ENCODE results near the gene FSCB. TPM values are rescaled to one million over a fixed set of nuclear protein-coding genes. Genes with fewer than 3 reads are reported as not detected.
"Not testable (repeated sequence)": the region's sequence is repeated elsewhere in the genome, so short reads cannot be mapped to it uniquely, and the experiment has no call there.

The FSCB gene, protein sequence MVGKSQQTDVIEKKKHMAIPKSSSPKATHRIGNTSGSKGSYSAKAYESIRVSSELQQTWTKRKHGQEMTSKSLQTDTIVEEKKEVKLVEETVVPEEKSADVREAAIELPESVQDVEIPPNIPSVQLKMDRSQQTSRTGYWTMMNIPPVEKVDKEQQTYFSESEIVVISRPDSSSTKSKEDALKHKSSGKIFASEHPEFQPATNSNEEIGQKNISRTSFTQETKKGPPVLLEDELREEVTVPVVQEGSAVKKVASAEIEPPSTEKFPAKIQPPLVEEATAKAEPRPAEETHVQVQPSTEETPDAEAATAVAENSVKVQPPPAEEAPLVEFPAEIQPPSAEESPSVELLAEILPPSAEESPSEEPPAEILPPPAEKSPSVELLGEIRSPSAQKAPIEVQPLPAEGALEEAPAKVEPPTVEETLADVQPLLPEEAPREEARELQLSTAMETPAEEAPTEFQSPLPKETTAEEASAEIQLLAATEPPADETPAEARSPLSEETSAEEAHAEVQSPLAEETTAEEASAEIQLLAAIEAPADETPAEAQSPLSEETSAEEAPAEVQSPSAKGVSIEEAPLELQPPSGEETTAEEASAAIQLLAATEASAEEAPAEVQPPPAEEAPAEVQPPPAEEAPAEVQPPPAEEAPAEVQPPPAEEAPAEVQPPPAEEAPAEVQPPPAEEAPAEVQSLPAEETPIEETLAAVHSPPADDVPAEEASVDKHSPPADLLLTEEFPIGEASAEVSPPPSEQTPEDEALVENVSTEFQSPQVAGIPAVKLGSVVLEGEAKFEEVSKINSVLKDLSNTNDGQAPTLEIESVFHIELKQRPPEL
- under 1 TPM in 1 of 4 donors, not detected in 3; 0.01 TPM for polyA plus RNA-seq
- long read RNA-seq, donor 1: 0 reads
- long read RNA-seq, donor 2: 0 reads
- long read RNA-seq, donor 3: 0 reads
- long read RNA-seq, donor 4: 0 reads
- long read RNA-seq, donor 5: 0 reads
- long read RNA-seq, donor 6: 0 reads
- long read RNA-seq, donor 7: 0 reads
- long read RNA-seq, donor 8: 0 reads
- long read RNA-seq, donor 9: 0 reads
- long read RNA-seq, donor 10: 0 reads

DNA sequence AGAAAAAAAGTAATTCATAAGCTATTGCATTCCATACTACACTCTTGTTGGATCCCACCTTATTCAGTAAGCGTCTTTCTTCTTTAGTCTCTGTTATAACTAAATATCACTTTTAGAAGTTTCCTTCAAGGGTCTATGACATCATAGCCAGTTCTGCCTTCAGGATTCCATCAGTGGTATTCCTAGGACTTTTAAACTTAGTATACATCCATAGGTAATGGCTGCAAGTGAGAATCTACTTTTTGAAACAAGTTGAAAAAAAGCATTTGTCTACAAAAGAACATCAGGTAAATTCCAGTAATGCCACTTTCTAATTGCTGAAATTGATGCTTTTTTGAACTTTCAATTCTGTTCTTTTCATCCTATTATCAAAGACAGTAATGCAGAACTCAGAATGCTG lies at the start of gene FSCB:
Gene FSCB (minus strand): TSS at position 101 of the 400 bp plus-strand sequence. CDS start 296 bp downstream, outside the sequence.
- Histone ChIP-seq H3K36me3 (ENCODE audit: control insufficient read depth in 3 of 3, insufficient read depth in 2 of 3, low read depth in 1 of 3, low read length in 3 of 3) (no peaks in the 10 kb centered on the region), H3K27me3 (ENCODE audit: control insufficient read depth in 3 of 3, insufficient read depth in 3 of 3, low read length in 3 of 3) (no peaks in the 10 kb centered on the region), H3K4me1 (ENCODE audit: control insufficient read depth in 3 of 3, insufficient read depth in 2 of 3, low read depth in 1 of 3, low read length in 2 of 3) (no peaks in the 10 kb centered on the region), H3K4me3 (ENCODE audit: low read depth in 1 of 3, low read length in 3 of 3) (no peak within 1 kb of the TSS), H3K9me3 (ENCODE audit: control insufficient read depth in 2 of 2, insufficient read depth in 1 of 2, low read depth in 1 of 2, low read length in 1 of 2) (no peaks in the 10 kb centered on the region), H3K27ac (ENCODE audit: low read depth in 1 of 3, low read length in 2 of 3) (no peak within 1 kb of the TSS)
- DNase-seq: no peak
- no peak for FAIRE-seq
- WGBS, 3 donors: 86 to 100% (median 96%) methylated on average over 1 of the region's 1 CpG

DNA sequence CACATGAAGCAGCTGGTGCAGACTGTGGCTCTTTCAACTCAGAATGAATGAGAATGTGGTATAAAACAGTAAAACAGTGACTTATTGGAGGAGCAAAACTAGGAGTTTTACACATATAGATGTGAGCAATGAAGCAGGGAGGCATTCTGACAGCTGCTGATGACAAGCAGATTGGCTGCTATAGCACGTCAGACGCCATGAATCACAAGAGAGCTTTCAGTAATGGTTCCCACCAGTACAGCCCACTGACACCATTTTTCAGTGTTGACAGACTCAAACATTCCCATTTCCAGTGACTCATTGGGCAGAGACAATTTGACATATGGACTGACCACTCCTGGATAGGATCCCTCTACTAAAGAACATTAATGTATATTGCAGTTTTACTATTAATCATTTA lies 24.6 kb upstream of the FSCB start:
- 76 to 81% (median 81%) methylated on average over 2 of the region's 2 CpGs for WGBS, 3 donors

DNA sequence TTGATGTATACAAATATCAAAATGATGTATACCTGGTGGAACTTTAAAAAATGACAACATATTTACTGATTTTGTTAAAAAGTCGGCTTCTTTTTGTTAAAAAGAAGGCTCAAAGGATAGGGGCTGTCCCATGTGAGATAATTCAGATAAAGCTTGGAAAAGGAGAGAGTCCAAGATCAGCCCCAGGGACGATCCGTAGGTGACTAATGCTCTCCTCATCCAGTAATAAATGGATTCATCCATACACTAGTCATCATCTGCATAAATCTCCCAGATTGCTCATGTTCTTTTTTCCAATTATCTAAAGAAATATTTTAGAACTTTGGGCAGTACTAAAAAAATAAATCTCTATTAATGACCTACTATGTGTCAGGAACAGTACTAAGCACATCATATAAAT lies 23.4 kb upstream of the FSCB start:
- Histone ChIP-seq H3K4me1 (ENCODE audit: control insufficient read depth in 3 of 3, insufficient read depth in 2 of 3, low read depth in 1 of 3, low read length in 2 of 3) (no peaks in the 10 kb centered on the region), H3K36me3 (ENCODE audit: control insufficient read depth in 3 of 3, insufficient read depth in 2 of 3, low read depth in 1 of 3, low read length in 3 of 3) (no peaks in the 10 kb centered on the region), H3K4me3 (ENCODE audit: low read depth in 1 of 3, low read length in 3 of 3) (no peak overlapping the region), H3K9me3 (ENCODE audit: control insufficient read depth in 2 of 2, insufficient read depth in 1 of 2, low read depth in 1 of 2, low read length in 1 of 2) (no peaks in the 10 kb centered on the region), H3K27me3 (ENCODE audit: control insufficient read depth in 3 of 3, insufficient read depth in 3 of 3, low read length in 3 of 3) (no peaks in the 10 kb centered on the region), H3K27ac (ENCODE audit: low read depth in 1 of 3, low read length in 2 of 3) (no peak overlapping the region)
- WGBS, 3 donors: 66 to 76% (median 69%) methylated on average over 3 of the region's 3 CpGs
- no peak for FAIRE-seq
- no peak for DNase-seq

More for the DNA sequence above, 24.6 kb upstream of the FSCB start:
- Histone ChIP-seq H3K9me3 (ENCODE audit: control insufficient read depth in 2 of 2, insufficient read depth in 1 of 2, low read depth in 1 of 2, low read length in 1 of 2) (no peaks in the 10 kb centered on the region), H3K27me3 (ENCODE audit: control insufficient read depth in 3 of 3, insufficient read depth in 3 of 3, low read length in 3 of 3) (no peaks in the 10 kb centered on the region), H3K27ac (ENCODE audit: low read depth in 1 of 3, low read length in 2 of 3) (no peak overlapping the region), H3K36me3 (ENCODE audit: control insufficient read depth in 3 of 3, insufficient read depth in 2 of 3, low read depth in 1 of 3, low read length in 3 of 3) (no peaks in the 10 kb centered on the region), H3K4me3 (ENCODE audit: low read depth in 1 of 3, low read length in 3 of 3) (no peak overlapping the region), H3K4me1 (ENCODE audit: control insufficient read depth in 3 of 3, insufficient read depth in 2 of 3, low read depth in 1 of 3, low read length in 2 of 3) (no peaks in the 10 kb centered on the region)
- no peak for DNase-seq
- no peak for FAIRE-seq

DNA sequence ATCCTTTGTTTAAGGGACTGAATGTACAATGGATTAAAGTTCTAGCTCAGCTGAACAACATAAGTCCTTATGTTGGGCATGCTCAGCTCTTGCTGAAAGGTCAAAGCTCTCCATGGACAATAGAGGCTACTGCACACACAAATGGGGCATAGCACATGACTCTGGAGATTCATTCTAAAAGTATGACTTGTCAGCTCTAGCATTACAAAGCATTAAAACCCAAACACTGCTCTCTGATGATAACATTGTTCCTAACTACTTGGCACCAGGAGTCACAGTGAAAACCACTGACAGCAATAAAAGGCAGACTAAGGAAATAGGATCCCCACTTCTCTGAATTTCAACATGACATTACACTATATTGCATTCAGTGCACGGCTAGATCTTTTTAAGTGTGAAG lies 21.9 kb upstream of the FSCB start:
- Histone ChIP-seq H3K9me3 (ENCODE audit: control insufficient read depth in 2 of 2, insufficient read depth in 1 of 2, low read depth in 1 of 2, low read length in 1 of 2) (no peaks in the 10 kb centered on the region), H3K4me3 (ENCODE audit: low read depth in 1 of 3, low read length in 3 of 3) (no peak overlapping the region), H3K4me1 (ENCODE audit: control insufficient read depth in 3 of 3, insufficient read depth in 2 of 3, low read depth in 1 of 3, low read length in 2 of 3) (no peaks in the 10 kb centered on the region), H3K27ac (ENCODE audit: low read depth in 1 of 3, low read length in 2 of 3) (no peak overlapping the region), H3K36me3 (ENCODE audit: control insufficient read depth in 3 of 3, insufficient read depth in 2 of 3, low read depth in 1 of 3, low read length in 3 of 3) (no peaks in the 10 kb centered on the region), H3K27me3 (ENCODE audit: control insufficient read depth in 3 of 3, insufficient read depth in 3 of 3, low read length in 3 of 3) (no peaks in the 10 kb centered on the region)
- no peak for FAIRE-seq
- peak in 1 of 2 donors; percentile 6 for DNase-seq
- 38 to 75% (median 52%) methylated on average over 1 of the region's 1 CpG for WGBS, 3 donors

DNA sequence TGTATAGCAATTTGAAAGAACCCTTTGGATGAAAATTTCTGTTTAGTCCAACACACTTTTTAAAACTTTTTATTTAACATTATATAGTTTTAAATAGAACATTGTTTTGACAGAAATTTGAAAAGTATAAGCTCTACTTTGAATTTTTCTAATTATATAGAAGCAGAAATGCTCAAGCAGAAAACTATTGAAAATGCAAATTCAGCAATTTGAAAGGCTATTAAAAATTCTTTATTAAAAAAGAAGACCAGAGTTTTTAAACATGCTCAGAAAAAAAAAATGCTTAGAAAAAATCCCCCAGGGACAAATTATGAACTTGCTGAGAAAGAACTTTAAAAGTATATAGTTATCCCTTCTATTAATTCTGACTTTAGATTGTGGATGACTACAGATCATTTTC lies 21.1 kb upstream of the FSCB start:
- no peaks in the 10 kb centered on the region for H3K4me1 ChIP-seq (ENCODE audit: control insufficient read depth in 3 of 3, insufficient read depth in 2 of 3, low read depth in 1 of 3, low read length in 2 of 3)
- no peak for FAIRE-seq
- no peaks in the 10 kb centered on the region for H3K9me3 ChIP-seq (ENCODE audit: control insufficient read depth in 2 of 2, insufficient read depth in 1 of 2, low read depth in 1 of 2, low read length in 1 of 2)
- no peak overlapping the region for H3K27ac ChIP-seq (ENCODE audit: low read depth in 1 of 3, low read length in 2 of 3)
- DNase-seq: no peak
- H3K27me3 ChIP-seq (ENCODE audit: control insufficient read depth in 3 of 3, insufficient read depth in 3 of 3, low read length in 3 of 3): no peaks in the 10 kb centered on the region
- H3K4me3 ChIP-seq (ENCODE audit: low read depth in 1 of 3, low read length in 3 of 3): no peak overlapping the region
- H3K36me3 ChIP-seq (ENCODE audit: control insufficient read depth in 3 of 3, insufficient read depth in 2 of 3, low read depth in 1 of 3, low read length in 3 of 3): no peaks in the 10 kb centered on the region

DNA sequence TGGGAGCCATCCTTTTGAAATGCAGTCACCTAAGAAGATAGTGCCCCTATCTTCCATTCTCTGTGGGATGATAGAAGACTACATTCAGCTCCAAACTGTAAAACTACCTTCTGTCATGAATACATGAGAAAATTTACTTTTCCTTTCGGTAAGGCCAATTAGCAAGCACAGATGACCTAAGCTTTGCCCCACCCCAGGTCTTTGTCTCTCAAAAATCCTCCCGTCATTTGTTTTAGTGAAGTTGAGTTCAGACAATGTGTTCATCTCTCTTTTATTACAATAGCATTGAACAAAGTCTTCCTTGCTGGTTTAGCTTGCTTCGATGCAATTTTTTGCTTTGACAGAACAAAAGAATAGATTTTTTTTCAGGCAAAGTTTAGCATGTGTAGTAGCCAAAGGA lies 18.2 kb upstream of the FSCB start:
- H3K27ac ChIP-seq (ENCODE audit: low read depth in 1 of 3, low read length in 2 of 3): no peak overlapping the region
- no peak for FAIRE-seq
- WGBS, 3 donors: 77 to 85% (median 82%) methylated on average over 3 of the region's 3 CpGs
- no peaks in the 10 kb centered on the region for H3K9me3 ChIP-seq (ENCODE audit: control insufficient read depth in 2 of 2, insufficient read depth in 1 of 2, low read depth in 1 of 2, low read length in 1 of 2)
- no peak for DNase-seq
- no peaks in the 10 kb centered on the region for H3K4me1 ChIP-seq (ENCODE audit: control insufficient read depth in 3 of 3, insufficient read depth in 2 of 3, low read depth in 1 of 3, low read length in 2 of 3)
- no peaks in the 10 kb centered on the region for H3K36me3 ChIP-seq (ENCODE audit: control insufficient read depth in 3 of 3, insufficient read depth in 2 of 3, low read depth in 1 of 3, low read length in 3 of 3)
- H3K27me3 ChIP-seq (ENCODE audit: control insufficient read depth in 3 of 3, insufficient read depth in 3 of 3, low read length in 3 of 3): no peaks in the 10 kb centered on the region
- H3K4me3 ChIP-seq (ENCODE audit: low read depth in 1 of 3, low read length in 3 of 3): no peak overlapping the region

DNA sequence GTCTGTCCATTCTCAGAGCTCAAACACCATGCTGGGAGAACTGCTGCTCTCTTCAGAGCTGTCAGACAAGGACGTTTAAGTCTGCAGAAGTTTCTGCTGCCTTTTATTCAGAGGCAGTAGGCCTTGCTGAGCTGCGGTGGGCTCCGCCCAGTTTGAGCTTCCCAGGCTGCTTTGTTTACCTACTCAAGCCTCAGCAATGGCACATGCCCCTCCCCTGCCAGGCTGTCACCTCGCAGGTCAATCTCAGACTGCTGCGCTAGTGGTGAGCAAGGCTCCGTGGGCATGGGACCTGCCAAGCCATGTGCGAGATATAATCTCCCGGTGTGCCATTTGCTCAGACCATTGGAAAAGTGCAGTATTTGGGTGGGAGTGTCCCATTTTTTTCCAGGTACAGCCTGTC lies 8.6 kb upstream of the FSCB start:
- not testable (repeated sequence) for DNase-seq; H3K27ac ChIP-seq (ENCODE audit: low read depth in 1 of 3, low read length in 2 of 3); H3K36me3 ChIP-seq (ENCODE audit: control insufficient read depth in 3 of 3, insufficient read depth in 2 of 3, low read depth in 1 of 3, low read length in 3 of 3); H3K9me3 ChIP-seq (ENCODE audit: control insufficient read depth in 2 of 2, insufficient read depth in 1 of 2, low read depth in 1 of 2, low read length in 1 of 2); H3K4me3 ChIP-seq (ENCODE audit: low read depth in 1 of 3, low read length in 3 of 3); H3K4me1 ChIP-seq (ENCODE audit: control insufficient read depth in 3 of 3, insufficient read depth in 2 of 3, low read depth in 1 of 3, low read length in 2 of 3); FAIRE-seq; H3K27me3 ChIP-seq (ENCODE audit: control insufficient read depth in 3 of 3, insufficient read depth in 3 of 3, low read length in 3 of 3)
- 72 to 84% (median 81%) methylated on average over 8 of the region's 8 CpGs for WGBS, 3 donors

DNA sequence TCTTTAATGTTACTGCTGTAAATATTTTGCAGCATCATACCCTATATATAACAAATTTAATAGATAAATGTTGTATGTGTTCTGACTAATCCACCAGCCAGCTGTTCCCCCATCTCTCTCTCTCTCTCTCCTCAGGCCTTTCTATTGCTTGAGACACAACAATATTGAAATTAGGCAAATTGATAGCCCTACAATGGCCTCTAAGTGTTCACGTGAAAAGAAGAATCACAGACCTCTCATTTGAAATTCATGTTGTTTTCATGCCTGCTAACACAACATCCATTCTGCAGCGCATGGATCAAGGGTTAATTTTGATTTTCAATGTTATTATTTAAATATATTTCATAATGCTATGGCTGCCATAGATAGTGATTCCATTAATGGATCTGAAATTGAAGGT lies 1.8 kb upstream of the FSCB start:
- FAIRE-seq (no peak), DNase-seq (no peak)
- no peaks in the 10 kb centered on the region for H3K9me3 ChIP-seq (ENCODE audit: control insufficient read depth in 2 of 2, insufficient read depth in 1 of 2, low read depth in 1 of 2, low read length in 1 of 2)
- no peak overlapping the region for H3K27ac ChIP-seq (ENCODE audit: low read depth in 1 of 3, low read length in 2 of 3)
- no peak overlapping the region for H3K4me3 ChIP-seq (ENCODE audit: low read depth in 1 of 3, low read length in 3 of 3)
- no peaks in the 10 kb centered on the region for H3K36me3 ChIP-seq (ENCODE audit: control insufficient read depth in 3 of 3, insufficient read depth in 2 of 3, low read depth in 1 of 3, low read length in 3 of 3)
- WGBS, 3 donors: 78 to 89% (median 84%) methylated on average over 2 of the region's 2 CpGs
- no peaks in the 10 kb centered on the region for H3K4me1 ChIP-seq (ENCODE audit: control insufficient read depth in 3 of 3, insufficient read depth in 2 of 3, low read depth in 1 of 3, low read length in 2 of 3)
- no peaks in the 10 kb centered on the region for H3K27me3 ChIP-seq (ENCODE audit: control insufficient read depth in 3 of 3, insufficient read depth in 3 of 3, low read length in 3 of 3)
